ENCODE results near the gene SHC2. TPM values are rescaled to one million over a fixed set of nuclear protein-coding genes. Genes with fewer than 3 reads are reported as not detected.

SHC2 gene
- total and polyA plus RNA-seq, 2 of the 8 experiments (the other 6 are each of a cell fraction or from before 2014, with no cell fraction given), result 4.4 to 7.3 TPM

- no peak for TF ChIP-seq CHD7 (IDR thresholded peaks at IDR 0.05; ENCODE audit: insufficient replicate concordance, low read length)
- no peak for TF ChIP-seq SP1 (IDR thresholded peaks at IDR 0.05; ENCODE audit: low read depth, low read length)
- TF ChIP-seq CBX8 (IDR thresholded peaks at IDR 0.05; ENCODE audit: borderline replicate concordance, low read depth, low read length), result no peak
- TF ChIP-seq ZNF274 (IDR thresholded peaks at IDR 0.05; ENCODE audit: borderline replicate concordance, extremely low read depth, low read length), result no peak
Measured at GRCh38 chr19:452829-453228, 8.0 kb downstream of the SHC2 start (continued).

Data from H1 (cell line).